Pons (tissue), 1 donor: ENCODE measurements around the gene DERA.
"Not testable (repeated sequence)": the region's sequence is repeated elsewhere in the genome, so short reads cannot be mapped to it uniquely, and the experiment has no call there.

Experiments
- DNase-seq: peaks from one replicate; pipeline ENCODE4 v3.0.0-alpha.2; 2016; ENCODE audit warnings: low spot score

DERA gene

DNA sequence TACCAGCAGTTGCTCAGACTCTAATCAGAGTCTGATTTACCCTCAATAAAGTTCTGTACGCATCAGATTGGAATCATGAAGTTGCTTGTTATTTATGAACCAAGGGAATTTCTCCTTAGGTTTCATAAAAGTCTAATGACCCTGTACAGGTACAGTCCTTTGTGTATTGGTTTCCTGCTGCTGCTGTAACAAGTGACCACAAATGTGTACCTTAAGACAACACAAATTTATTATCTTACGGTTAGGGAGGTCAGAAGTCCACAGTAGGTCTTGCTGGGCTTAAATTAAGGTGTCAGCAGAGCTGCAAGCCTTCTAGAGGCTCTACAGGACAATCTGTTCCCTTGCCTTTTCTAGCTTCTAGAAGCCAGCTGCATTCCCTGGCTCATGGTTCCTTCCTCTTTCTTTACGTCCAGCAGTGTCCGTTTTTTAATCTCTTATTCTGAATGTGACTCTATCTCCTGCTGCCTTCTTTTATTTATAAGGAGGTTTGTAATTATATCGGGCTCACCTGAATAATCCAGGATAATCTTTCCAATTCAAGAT, 6.7 kb upstream of the DERA start:
- DNase-seq: no peak

DNA sequence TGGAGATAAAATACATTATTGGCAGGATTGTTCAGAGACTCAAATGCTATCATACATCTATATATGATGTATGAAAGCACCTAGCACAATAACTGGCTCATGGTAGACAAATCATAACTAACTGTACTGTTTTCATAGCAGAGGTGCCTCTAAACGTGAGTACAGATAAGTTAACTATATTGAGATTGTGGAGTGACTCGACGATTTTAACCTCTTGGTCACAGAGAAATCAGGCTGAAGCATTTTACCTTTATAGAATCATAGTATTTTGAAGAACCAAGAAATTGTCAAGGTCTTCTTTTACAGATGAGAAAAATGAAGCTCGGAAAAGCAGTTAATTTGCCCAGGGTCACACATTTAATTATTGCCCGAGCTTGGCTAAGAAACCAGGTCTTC, 666 bp upstream of the DERA start:
- no peak for DNase-seq

DNA sequence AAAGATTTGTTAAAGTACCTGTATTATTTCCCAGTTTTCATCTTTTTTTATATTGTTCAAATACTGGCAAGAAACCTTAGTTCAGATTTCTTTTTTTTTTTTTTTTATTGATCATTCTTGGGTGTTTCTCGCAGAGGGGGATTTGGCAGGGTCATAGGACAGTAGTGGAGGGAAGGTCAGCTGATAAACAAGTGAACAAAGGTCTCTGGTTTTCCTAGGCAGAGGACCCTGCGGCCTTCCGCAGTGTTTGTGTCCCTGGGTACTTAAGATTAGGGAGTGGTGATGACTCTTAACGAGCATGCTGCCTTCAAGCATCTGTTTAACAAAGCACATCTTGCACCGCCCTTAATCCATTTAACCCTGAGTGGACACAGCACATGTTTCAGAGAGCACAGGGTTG, 799 bp downstream of the DERA start:
- not testable (repeated sequence) for DNase-seq

DNA sequence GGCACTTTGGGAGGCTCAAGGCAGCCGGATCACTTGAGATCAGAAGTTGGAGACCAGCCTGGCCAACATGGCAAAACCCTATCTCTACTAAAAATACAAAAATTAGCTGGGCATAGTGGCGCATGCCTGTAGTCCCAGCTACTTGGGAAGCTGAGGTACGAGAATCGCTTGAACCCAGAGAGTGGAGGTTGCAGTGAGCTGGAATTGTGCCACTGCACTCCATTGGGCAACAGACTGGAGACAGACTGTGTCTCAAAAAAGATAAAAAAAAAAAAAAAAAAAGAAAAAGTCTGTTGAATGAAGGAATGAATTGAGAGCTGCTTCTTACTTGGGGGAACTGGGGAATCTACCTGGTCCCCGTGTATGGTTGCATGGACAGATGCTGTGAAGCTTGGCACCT, 3.0 kb downstream of the DERA start:
- not testable (repeated sequence) for DNase-seq

DNA sequence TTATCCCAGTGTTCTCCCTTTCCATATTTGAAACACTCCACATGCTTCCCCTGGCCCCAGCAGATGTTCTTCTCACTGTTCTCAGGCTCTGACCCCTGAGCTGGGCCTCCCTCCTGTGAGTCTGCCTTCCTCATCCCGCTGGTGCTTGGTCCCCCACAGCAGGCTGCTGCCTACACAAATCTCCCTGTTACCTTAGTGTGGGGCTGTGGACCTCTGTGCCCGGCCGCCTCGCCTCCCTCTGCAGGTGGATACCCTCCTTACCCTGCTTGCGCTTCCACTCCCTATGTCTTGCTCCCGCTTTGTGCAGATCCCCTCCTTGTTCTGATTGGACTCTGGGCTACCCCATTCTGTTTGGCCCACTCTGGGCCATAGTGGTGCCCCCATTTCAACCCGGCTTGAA, 6.9 kb downstream of the DERA start:
- DNase-seq: no peak

DNA sequence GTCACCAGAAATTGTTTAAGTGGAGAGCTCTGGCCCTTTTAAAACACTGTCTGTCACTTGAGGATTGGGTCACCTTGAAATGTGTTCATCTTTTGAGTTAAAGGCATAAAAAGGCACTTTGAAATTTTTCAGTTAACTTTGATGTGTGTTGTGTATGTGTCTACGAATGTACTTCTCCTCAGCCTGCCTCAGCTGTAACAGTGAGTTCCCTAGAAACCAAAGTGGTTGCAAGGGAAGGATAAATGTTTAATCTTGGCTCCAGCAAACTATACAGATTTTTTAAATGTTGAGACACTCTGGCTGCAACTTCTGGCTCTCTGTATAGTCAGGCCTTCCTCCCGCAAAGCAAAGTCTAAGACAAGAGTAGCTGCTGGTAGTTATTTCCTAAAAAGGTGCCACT, 8.3 kb downstream of the DERA start:
- DNase-seq: no peak

DNA sequence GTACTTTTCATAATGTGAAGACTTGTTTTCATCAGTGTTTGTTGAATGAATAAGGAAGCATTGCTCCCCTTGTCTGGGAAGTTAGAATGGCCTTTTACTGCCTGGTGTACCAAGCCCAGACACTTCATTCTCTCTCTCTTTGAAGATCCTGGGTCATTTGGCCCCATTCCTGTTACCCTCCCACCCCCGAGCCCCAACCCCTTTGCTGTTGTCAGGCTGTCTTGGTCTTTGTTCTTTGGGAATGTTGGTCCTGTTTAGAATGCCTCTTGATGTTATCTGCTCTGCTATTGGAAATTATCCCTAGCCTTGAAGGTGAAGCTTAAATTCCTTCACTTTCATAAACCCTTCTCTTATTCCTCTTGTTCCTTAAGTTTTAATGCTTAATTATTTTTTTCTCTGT, 13.8 kb downstream of the DERA start:
- no peak for DNase-seq

DNA sequence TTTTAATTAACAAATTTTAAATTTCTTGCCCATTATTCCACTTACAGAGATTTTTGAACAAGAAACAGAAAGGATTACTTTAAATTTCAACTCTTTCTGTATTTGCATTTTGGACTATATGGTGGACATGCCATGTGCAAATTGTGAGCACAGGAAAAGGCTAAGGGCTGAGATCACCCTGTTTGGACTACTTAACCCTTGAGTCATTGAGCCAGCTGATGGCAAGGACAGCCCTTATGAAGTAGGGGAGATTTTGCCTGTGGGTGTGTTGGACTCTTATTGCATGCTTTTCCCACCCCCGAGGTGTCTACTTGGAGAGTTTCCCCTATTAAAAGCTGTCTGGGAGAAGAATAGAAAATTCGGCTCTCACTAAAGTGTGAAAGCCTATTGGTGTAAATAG, 17.2 kb downstream of the DERA start:
- DNase-seq: no peak

DNA sequence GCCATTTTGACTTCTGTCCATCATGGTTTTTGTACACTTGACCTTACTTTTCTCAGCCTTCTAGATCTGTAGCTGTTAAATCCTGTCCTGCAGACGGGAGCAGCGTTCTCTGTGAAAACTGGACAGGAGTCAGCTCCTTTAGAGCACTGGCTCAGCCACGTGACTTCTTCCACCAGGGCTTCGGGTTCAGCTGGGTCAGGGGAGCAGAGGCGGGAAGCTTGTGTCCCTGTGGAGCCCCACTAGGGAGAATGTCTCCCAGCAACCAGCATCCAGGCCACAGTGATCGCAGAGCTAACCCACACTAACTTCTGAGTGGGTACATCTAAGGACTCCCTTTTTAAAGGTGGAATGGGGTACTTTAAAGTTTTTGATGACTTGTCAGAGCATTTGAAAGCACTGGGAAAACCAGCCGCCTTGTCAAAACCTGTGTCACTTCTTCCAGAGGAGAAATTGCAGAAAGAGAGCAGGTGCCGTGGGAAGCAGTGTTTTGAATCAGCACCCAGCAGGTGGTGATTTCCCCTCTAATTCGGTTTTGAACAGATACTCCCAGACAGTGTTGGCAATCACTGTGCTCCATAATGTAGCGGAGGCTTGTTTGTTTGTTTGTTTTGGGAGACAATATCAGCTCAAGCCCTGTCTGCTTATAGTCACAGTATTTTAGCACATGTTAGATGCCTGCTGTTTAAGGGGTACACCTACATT, 17.9 kb downstream of the DERA start:
- DNase-seq: no peak

DNA sequence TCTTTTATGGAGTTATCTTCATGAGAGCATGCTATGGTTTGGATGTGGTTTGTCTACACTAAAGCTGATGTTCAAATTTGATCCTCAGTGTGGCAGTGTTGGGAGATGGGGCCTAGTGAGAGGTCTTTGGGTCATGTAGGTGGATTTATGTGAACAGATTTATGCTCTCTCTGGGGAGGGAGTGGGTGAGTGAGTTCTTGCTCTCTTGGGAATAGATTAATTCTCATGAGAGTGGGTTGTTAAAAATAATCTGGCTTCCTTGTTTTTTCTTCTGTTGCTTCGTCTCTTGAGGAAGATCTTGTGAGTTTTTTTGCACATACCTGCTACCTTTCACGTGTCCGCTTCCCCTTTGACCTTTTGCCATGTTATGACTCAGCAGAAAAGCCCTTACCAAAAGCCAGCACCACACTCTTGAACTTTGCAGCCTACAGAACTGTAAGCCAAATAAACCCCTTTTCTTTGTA, 20.5 kb downstream of the DERA start:
- no peak for DNase-seq

DNA sequence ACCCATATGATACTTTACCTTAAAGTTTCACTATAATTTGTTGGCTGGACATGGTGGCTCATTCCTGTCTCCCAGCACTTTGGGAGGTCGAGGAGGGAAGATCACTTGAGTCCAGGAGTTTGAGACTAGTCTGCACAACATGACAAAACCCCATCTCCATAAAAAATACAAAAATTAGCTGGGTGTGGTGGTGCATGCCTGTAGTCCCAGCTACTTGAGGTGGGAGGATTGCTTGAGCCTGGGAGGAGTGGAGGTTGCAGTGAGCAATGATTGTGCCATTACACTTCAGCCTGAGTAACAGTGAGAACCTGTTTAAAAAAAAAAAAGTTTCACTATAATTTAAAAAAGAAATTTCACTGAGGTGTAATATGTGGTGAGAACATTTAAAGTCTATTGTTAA, 21.2 kb downstream of the DERA start:
- DNase-seq: no peak

DNA sequence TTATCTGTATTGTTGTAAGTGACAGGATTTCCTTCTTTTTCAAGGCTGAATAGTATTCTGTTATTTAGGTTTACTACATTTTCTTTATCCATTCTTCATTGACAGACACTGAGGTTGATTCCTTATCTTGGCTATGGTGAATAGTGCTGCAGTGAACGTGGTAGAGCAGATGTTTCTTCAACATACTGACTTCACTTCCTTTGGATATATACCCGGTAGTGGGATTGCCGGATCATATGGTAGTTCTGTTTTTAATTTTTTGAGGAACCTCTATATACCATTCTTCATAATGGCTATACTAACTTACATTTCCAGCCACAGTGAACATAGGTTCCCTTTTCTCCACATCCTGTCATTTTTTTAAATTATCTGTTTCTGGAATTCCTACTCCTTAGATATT, 21.8 kb downstream of the DERA start:
- no peak for DNase-seq

DNA sequence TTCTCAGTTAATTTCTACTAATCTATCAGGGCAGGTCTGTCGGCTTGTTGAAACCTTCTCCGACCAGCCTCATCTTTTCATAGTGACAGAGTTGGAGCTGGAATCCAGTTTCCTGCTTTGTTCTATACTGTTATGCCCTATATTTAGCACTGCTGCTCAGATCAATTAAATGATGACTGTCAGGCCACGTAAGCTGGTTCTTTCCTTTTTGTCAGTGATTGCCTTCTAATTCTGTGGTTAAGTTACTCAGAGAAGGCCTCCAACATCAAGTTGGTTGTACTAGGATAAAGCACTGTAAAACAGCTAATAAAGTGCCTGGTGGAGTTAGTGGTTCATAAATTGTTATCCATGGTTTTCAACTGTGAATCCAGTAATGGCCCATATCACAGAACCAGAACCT, 22.6 kb downstream of the DERA start:
- DNase-seq: no peak

DNA sequence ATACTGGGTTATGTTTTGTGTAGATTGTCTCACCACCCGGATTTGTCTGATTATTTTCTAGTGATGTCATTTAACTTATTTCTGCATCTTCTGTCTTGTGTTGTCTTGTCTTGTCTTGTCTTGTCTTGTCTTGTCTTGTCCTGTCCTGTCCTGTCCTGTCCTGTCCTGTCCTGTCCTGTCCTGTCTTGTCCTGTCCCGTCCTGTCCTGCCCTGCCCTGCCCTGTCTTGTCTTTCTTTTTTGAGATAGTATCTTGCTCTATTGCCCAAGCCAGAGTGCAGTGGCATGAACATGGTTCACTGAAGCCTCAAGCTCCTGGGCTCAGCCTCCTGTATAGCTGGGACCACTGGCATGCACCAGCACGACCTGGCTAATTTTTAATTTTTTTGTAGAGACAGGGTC, 25.6 kb downstream of the DERA start:
- no peak for DNase-seq

DNA sequence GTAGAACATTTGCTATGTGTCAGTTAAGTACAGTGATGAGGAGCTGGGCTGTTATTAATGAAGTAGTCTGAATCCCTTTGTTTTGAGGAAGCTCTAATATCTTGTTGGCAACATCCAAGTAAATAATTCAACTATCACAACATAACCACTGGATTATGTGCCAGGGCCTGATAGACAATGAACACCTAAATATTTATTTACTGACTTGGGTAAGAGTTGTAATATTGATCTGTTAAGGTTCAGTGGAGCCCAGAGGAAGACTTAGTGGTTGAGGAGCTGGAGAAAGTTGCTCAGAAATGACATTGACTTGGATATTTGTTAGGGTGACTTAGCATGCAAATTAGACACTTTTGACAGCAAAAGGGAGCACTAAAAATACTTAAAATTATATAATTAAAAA, 26.8 kb downstream of the DERA start:
- no peak for DNase-seq

DNA sequence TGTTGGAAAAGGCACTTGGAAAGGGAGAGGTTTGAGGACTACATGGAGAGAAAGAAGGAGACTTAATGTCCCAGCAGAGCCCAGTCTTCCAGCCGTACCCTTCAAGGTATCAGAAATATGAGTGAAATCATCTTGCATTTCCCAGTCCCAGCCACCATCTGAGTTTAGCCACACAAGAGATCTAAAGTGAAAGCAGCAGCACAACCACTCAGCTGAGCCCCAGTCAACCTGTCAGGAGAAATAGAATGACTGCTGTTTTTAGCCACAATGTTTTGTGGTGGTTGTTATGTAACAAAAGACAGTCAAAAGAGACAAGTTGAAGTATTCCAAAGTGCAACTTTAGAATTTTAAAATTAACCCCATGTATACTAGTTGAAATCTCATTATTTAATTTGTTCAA, 28.0 kb downstream of the DERA start:
- no peak for DNase-seq

DNA sequence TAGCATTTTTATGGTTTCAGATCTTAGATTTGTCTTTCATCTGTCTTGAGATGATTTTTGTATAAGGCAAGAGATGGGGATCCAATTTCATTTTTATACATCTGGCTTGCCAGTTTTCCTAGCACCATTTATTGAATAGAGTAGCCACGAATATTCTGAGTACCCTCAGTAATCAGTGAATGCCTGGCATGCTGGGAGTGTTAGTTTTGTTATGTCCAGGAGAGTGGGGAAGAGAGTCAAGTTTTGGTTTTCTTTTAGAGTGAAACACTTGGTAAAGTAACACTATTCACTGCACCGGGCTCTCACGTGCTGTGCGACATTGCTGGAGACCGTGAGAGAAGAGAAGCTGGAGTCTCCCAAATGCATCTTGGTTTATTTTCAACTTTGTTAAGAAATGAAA, 31.3 kb downstream of the DERA start:
- DNase-seq: no peak

DNA sequence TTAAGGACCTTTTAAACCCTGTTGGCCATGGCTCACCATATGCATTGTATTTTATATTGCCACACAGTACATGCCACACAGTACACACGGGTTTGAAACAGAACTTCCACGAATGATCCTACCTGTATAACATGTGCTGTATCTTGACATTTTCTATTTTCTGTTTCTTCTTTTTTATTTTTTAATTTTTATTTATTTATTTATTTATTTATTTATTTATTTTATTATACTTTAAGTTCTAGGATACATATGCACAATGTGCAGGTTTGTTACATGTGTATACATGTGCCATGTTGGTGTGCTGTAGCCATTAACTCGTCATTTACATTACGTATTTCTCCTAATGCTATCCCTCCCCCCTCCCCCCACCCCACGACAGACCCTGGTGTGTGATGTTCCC, 32.4 kb downstream of the DERA start:
- DNase-seq: not testable (repeated sequence)

DNA sequence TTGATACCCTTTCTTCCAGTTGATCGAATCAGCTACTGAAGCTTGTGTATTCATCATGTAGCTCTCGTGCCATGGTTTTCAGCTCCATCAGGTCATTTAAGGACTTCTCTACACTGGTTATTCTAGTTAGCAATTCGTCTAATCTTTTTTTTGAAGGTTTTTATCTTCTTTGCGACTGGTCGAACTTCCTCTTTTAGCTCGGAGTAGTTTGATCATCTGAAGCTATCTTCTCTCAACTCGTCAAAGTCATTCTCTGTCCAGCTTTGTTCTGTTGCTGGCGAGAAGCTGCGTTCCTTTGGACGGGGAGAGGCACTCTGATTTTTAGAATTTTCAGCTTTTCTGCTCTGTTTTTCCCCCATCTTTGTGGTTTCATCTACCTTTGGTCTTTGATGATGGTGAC, 37.3 kb downstream of the DERA start:
- not testable (repeated sequence) for DNase-seq

DNA sequence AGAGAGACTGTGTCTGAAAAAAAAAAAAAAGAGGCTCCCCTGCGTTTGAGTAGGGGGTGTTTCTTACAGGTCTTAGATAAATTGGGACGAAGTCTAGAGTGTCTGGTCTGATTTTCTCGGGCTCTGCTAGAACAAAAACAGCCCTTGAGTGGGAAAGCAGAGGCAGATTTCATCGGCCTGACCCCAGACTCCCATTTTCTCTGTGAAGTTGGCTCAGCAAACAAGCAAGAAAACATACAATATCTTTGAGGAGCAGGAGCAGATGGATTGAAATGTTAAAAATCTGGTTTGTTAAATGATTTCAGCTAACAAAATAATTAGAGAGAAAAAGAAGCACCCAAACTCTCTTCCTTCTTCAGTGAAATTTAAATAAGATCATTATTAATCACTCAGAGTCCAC, 44.1 kb downstream of the DERA start:
- DNase-seq: no peak

DNA sequence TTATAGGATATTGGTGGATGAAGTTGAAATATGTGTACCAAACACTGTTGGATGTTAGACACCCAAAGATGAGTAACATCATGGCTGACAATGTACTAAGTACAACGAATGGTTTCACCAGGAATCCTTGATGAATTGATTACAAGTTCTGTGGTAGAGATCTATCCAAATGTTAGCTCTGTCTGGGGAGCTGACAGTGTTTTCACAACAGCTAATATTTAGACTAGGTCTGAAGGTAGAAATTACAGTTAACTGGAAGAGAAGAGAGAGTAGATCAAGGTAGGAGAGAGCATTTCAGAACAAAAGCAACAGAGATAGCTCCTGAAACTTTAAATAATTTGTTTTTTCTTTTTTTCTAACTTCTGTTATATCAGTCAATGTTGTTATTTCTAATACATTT, 44.9 kb downstream of the DERA start:
- DNase-seq: no peak

DNA sequence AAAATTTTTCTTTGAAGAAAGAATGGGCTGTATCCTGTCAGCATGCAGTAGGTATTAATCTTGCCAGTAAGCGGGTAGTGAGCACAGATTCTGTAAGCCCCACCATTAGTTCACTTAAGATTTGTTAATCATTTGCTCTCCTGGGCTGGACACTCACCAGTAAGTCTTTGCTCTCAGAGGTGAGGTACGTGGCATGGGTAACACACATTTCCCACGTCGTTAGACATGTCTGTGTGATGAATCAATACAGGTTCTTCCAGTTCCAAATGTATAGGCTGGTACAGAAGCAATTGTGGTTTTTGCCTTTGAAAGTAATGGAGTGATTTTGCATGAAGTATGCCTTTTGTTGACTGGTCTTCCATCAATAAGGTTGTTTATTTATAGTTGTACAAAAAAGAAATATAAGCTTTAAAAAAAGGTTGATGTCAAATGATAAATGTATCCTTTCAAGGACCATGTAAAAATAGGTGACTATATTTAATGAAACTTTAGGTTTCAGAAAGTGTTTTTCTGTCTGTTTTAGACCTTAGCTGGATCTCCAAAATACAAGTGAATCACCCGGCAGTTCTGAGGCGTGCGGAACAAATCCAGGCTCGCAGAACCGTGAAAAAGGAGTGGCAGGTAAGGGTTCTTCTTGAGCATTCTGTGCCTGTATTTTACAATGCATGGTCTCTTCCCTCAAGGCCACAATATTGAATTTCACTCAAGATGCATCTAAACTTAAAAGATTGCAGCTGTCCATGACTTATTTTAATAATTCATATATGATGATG, 45.5 kb downstream of the DERA start:
- DNase-seq: no peak

DNA sequence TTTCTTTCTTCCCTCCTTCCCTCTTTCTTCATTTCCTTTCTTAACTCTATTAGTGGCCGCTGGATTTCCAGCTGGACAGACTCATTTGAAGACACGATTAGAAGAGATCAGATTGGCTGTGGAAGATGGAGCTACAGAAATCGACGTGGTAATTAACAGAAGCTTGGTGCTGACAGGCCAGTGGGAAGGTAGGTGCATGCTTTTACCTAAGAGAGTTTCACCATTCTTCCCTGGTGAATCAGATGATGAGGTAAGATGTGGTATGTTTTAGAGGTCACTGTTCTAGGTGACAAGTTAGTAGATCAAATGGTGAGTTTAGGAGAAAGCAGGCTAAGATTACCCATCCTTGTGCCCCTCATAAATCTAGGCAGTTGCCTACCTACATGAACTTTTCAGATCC, 51.6 kb downstream of the DERA start:
- DNase-seq: no peak

DNA sequence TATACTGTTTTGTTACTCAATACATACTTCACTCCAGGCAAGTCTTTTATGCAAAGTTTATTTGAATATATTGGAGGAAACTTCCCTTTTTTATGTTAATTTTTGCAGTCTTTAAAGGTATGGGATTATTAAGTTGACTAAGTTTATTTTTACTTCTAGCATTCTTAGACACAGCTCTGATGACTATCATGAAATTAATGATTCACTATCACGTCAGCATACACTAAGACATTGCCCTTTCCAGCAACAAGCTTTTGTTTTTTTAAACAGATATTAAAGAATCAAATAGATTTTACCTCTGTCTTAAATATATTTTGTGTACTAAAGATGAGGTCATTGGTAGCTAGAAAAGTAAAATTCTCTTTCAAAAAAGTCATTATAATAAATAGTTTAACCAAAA, 52.1 kb downstream of the DERA start:
- DNase-seq: no peak
